Trophoblast cell (in vitro differentiated cells and primary cell): ENCODE data around the gene DIS3L2.

Experiments used
- DNase-seq, 2 donors: peaks; one replicate each; pipeline ENCODE4 v3.0.0-alpha.2; 2016
- H2AFZ ChIP-seq: 2 replicates; pipeline ENCODE4 v1.6.1; 2013; ENCODE audit warnings: low read length, moderate library complexity, mild to moderate bottlenecking; ENCODE audit not compliant: insufficient read depth, poor library complexity
- H2AK5ac ChIP-seq: 2 replicates; pipeline ENCODE4 v1.6.1; 2013; ENCODE audit warnings: mild to moderate bottlenecking, low read length
- H2BK120ac ChIP-seq: 2 replicates; pipeline ENCODE4 v1.6.1; 2013; ENCODE audit warnings: low read length, mild to moderate bottlenecking, moderate library complexity; ENCODE audit not compliant: insufficient read depth, poor library complexity
- H2BK12ac ChIP-seq: 2 replicates; pipeline ENCODE4 v1.6.1; 2013; ENCODE audit warnings: mild to moderate bottlenecking, low read length, moderate library complexity
- H2BK5ac ChIP-seq: 2 replicates; pipeline ENCODE4 v1.6.1; 2013; ENCODE audit warnings: low read length, low read depth, moderate library complexity, mild to moderate bottlenecking; ENCODE audit not compliant: poor library complexity
- H3K14ac ChIP-seq: 2 replicates; pipeline ENCODE4 v1.6.1; 2013; ENCODE audit warnings: mild to moderate bottlenecking, low read length
- H3K18ac ChIP-seq: 2 replicates; pipeline ENCODE4 v1.6.1; 2013; ENCODE audit warnings: mild to moderate bottlenecking, low read length
- H3K23ac ChIP-seq: 2 replicates; pipeline ENCODE4 v1.6.1; 2013; ENCODE audit warnings: low read length
- H3K27ac ChIP-seq: 2 replicates; pipeline ENCODE4 v1.5.1; 2013; ENCODE audit warnings: low read depth, mild to moderate bottlenecking, inconsistent platforms, low read length, moderate library complexity
- H3K27me3 ChIP-seq: 2 replicates; pipeline ENCODE4 v1.6.1; 2013; ENCODE audit warnings: inconsistent platforms, mild to moderate bottlenecking, low read length, moderate library complexity; ENCODE audit not compliant: insufficient read depth
- H3K36me3 ChIP-seq, 2 experiments: 1 replicate in 1 of 2; 2 replicates in 1 of 2; pipeline ENCODE4 v1.6.1; 2013; ENCODE audit warnings: low read length in 2 of 2, mild to moderate bottlenecking in 2 of 2, moderate library complexity in 1 of 2; ENCODE audit not compliant: insufficient read depth in 2 of 2, control insufficient read depth in 1 of 2
- H3K4ac ChIP-seq: 2 replicates; pipeline ENCODE4 v1.6.1; 2013; ENCODE audit warnings: low read depth, mild to moderate bottlenecking, low read length, moderate library complexity
- H3K4me1 ChIP-seq, 2 experiments: 1 replicate in 1 of 2; 2 replicates in 1 of 2; pipeline ENCODE4 v1.6.1; 2013; ENCODE audit warnings: low read length in 2 of 2, mild to moderate bottlenecking in 2 of 2, moderate library complexity in 1 of 2; ENCODE audit not compliant: insufficient read depth in 2 of 2, control insufficient read depth in 1 of 2
- H3K4me2 ChIP-seq: 2 replicates; pipeline ENCODE4 v1.6.1; 2013; ENCODE audit warnings: inconsistent platforms, mild to moderate bottlenecking, low read length, moderate library complexity
- H3K4me3 ChIP-seq: 2 replicates; pipeline ENCODE4 v1.5.1; 2013; ENCODE audit warnings: mild to moderate bottlenecking, low read depth, low read length, inconsistent platforms
- H3K79me1 ChIP-seq: one replicate; pipeline ENCODE4 v1.6.1; 2013; ENCODE audit warnings: low read length
- H3K79me2 ChIP-seq: 2 replicates; pipeline ENCODE4 v1.6.1; 2013; ENCODE audit warnings: low read length, mild to moderate bottlenecking; ENCODE audit not compliant: control insufficient read depth, insufficient read depth, poor library complexity
- H3K9ac ChIP-seq: 2 replicates; pipeline ENCODE4 v1.6.1; 2013; ENCODE audit warnings: mild to moderate bottlenecking, low read length
- H3K9me3 ChIP-seq: 2 replicates; pipeline ENCODE4 v1.6.1; 2013; ENCODE audit warnings: low read depth, mild to moderate bottlenecking, control low read depth, inconsistent platforms, low read length; ENCODE audit not compliant: insufficient read depth
- H4K12ac ChIP-seq: 2 replicates; pipeline ENCODE4 v1.6.1; 2013; ENCODE audit warnings: low read depth, mild to moderate bottlenecking, low read length, moderate library complexity
- H4K8ac ChIP-seq: 2 replicates; pipeline ENCODE4 v1.6.1; 2013; ENCODE audit warnings: low read depth, mild to moderate bottlenecking, low read length, moderate library complexity
- H4K91ac ChIP-seq: one replicate; pipeline ENCODE4 v1.6.1; 2013; ENCODE audit warnings: low read depth, mild to moderate bottlenecking, low read length, moderate library complexity
- WGBS: extraction: QIAGEN DNeasy Blood & Tissue Kit; methylation state at CpG from one replicate; pipeline ENCODE4 v1.1.7; 2013; ENCODE audit warnings: missing lambda C conversion rate; ENCODE audit not compliant: insufficient read length, insufficient coverage; ENCODE audit errors: extremely low coverage; 5-methylcytosine and 5-hydroxymethylcytosine counted together

DIS3L2 gene

GRCh38 chr2:232139171-232139594, 177.7 kb downstream of the DIS3L2 start:
- H2BK5ac ChIP-seq = no peak overlapping the region
- H3K79me1 ChIP-seq = no peaks in the 10 kb centered on the region
- no peaks in the 10 kb centered on the region for H3K79me2 ChIP-seq
- H3K18ac ChIP-seq = no peak overlapping the region
- no peak overlapping the region for H3K14ac ChIP-seq
- no peaks in the 10 kb centered on the region for H3K4me1 ChIP-seq
- H3K27me3 ChIP-seq = no peaks in the 10 kb centered on the region
- H4K91ac ChIP-seq = no peak overlapping the region
- no peak overlapping the region for H2BK120ac ChIP-seq
- no CpG with 5 or more reads among the region's 4 CpGs for WGBS
- no peak overlapping the region for H3K4me2 ChIP-seq
- DNase-seq = no peak
- no peak overlapping the region for H2AK5ac ChIP-seq
- H4K12ac ChIP-seq = no peak overlapping the region
- no peak overlapping the region for H3K4me3 ChIP-seq
- H3K27ac ChIP-seq = no peak overlapping the region
- no peak overlapping the region for H4K8ac ChIP-seq
- no peaks in the 10 kb centered on the region for H3K36me3 ChIP-seq
- H3K9me3 ChIP-seq = no peaks in the 10 kb centered on the region
- H3K4ac ChIP-seq = no peak overlapping the region
- H3K9ac ChIP-seq = no peak overlapping the region
- no peak overlapping the region for H3K23ac ChIP-seq
- no peak overlapping the region for H2BK12ac ChIP-seq
- no peak overlapping the region for H2AFZ ChIP-seq

- Histone ChIP-seq H4K8ac (no peak overlapping the region), H3K27me3 (no peaks in the 10 kb centered on the region), H3K27ac (no peak overlapping the region), H4K12ac (no peak overlapping the region), H3K18ac (no peak overlapping the region), H3K9ac (no peak overlapping the region), H2BK120ac (no peak overlapping the region), H2BK12ac (no peak overlapping the region), H3K36me3 (no peaks in the 10 kb centered on the region), H3K9me3 (no peaks in the 10 kb centered on the region), H2AFZ (no peak overlapping the region), H2BK5ac (no peak overlapping the region), H3K23ac (no peak overlapping the region), H3K4me3 (no peak overlapping the region), H3K79me2 (no peaks in the 10 kb centered on the region), H3K4me1 (no peaks in the 10 kb centered on the region), H3K4ac (no peak overlapping the region), H2AK5ac (no peak overlapping the region), H3K14ac (no peak overlapping the region), H3K4me2 (no peak overlapping the region), H4K91ac (no peak overlapping the region), H3K79me1 (no peaks in the 10 kb centered on the region)
- no peak for DNase-seq
- WGBS = no CpG with 5 or more reads among the region's 2 CpGs
These were observed 178.5 kb downstream of the DIS3L2 start for GRCh38 chr2:232139786-232140562.

- WGBS = no CpG with 5 or more reads among the region's 1 CpG
- Histone ChIP-seq H3K79me1 (no peaks in the 10 kb centered on the region), H2BK120ac (no peak overlapping the region), H2BK12ac (no peak overlapping the region), H2BK5ac (no peak overlapping the region), H3K27ac (no peak overlapping the region), H3K4me2 (no peak overlapping the region), H3K18ac (no peak overlapping the region), H4K12ac (no peak overlapping the region), H3K9ac (no peak overlapping the region), H2AK5ac (no peak overlapping the region), H3K4ac (no peak overlapping the region), H3K14ac (no peak overlapping the region), H2AFZ (no peak overlapping the region), H3K36me3 (no peaks in the 10 kb centered on the region), H3K79me2 (no peaks in the 10 kb centered on the region), H3K23ac (no peak overlapping the region), H4K91ac (no peak overlapping the region), H4K8ac (no peak overlapping the region), H3K9me3 (no peaks in the 10 kb centered on the region), H3K4me3 (no peak overlapping the region), H3K27me3 (no peaks in the 10 kb centered on the region), H3K4me1 (no peaks in the 10 kb centered on the region)
- DNase-seq = no peak
These were observed 180.1 kb downstream of the DIS3L2 start for GRCh38 chr2:232141591-232141990.

GRCh38 chr2:232142049-232142448, 180.5 kb downstream of the DIS3L2 start:
- Histone ChIP-seq H3K79me2 (no peaks in the 10 kb centered on the region), H3K9me3 (no peaks in the 10 kb centered on the region), H3K18ac (no peak overlapping the region), H4K12ac (no peak overlapping the region), H2AFZ (no peak overlapping the region), H3K79me1 (no peaks in the 10 kb centered on the region), H4K91ac (no peak overlapping the region), H3K23ac (no peak overlapping the region), H3K14ac (no peak overlapping the region), H3K4ac (no peak overlapping the region), H2AK5ac (no peak overlapping the region), H3K27ac (no peak overlapping the region), H2BK5ac (no peak overlapping the region), H3K4me1 (no peaks in the 10 kb centered on the region), H3K27me3 (no peaks in the 10 kb centered on the region), H3K4me3 (no peak overlapping the region), H4K8ac (no peak overlapping the region), H2BK120ac (no peak overlapping the region), H2BK12ac (no peak overlapping the region), H3K4me2 (no peak overlapping the region), H3K9ac (no peak overlapping the region), H3K36me3 (no peaks in the 10 kb centered on the region)
- no CpG with 5 or more reads among the region's 3 CpGs for WGBS
- DNase-seq = peak; percentile 3 to 54
